Neural cell (in vitro differentiated cells): Measurements from ENCODE around the gene AFF2.

ENCODE experiments used
- EP300 ChIP-seq: fragments of 450-650 bp; conservative IDR thresholded peaks from 2 replicates; pipeline ENCODE4 v1.6.1; 2014; ENCODE audit warnings: antibody characterized with exemption, mild to moderate bottlenecking, moderate library complexity; ENCODE audit not compliant: poor library complexity, severe bottlenecking
- EZH2 ChIP-seq: fragments of 200-600, 300-800 bp; shearing (Covaris generic), sonication (generic); IDR thresholded peaks from 2 replicates; pipeline ENCODE4 v1.6.1; 2014; ENCODE audit warnings: antibody characterized with exemption, low read length, borderline replicate concordance, mild to moderate bottlenecking; ENCODE audit not compliant: insufficient read depth, poor library complexity, severe bottlenecking
- POLR2AphosphoS5 ChIP-seq: IDR thresholded peaks from 2 replicates; pipeline ENCODE4 v1.6.1; 2012
- RAD21 ChIP-seq: fragments of 450-650 bp; conservative IDR thresholded peaks from 2 replicates; pipeline ENCODE4 v1.6.1; 2014; ENCODE audit warnings: antibody characterized with exemption, mild to moderate bottlenecking, moderate library complexity
- SMC3 ChIP-seq: fragments of 450-650 bp; conservative IDR thresholded peaks from 2 replicates; pipeline ENCODE4 v1.6.1; 2014; ENCODE audit warnings: antibody characterized with exemption, mild to moderate bottlenecking, moderate library complexity; ENCODE audit not compliant: poor library complexity
- TAF1 ChIP-seq: IDR thresholded peaks from 2 replicates; pipeline ENCODE4 v1.6.1; 2012; ENCODE audit warnings: low read depth
- TF ChIP-seq, protein P1 (sequence below): fragments of 450-650 bp; IDR thresholded peaks from 2 replicates; pipeline ENCODE4 v1.5.1; 2014; ENCODE audit warnings: antibody characterized with exemption, mild to moderate bottlenecking, moderate library complexity; ENCODE audit not compliant: poor library complexity, severe bottlenecking
- TF ChIP-seq, protein P2 (sequence below): IDR thresholded peaks from 2 replicates; pipeline ENCODE4 v1.6.1; 2012; ENCODE audit warnings: borderline replicate concordance

DNA sequence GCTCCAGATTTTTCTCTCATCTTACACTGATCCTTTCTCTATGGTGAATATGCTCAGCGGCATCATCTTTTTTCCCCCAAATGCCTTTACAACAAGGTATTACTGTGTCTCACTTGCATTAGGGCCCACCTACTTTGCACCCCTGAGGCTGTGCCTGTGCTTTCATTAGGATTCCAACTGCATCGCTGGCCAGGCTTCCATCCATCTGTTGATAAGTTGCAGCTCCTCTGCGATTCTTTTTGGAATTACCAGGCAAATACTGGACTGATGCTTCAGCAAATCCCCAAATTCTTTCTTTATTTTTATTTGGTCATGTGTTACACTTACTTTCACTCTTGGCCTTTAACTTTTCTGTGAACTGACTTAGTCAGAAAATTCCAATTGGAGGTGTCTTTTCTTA lies 77.3 kb downstream of the AFF2 start:
- TF ChIP-seq POLR2AphosphoS5 (no peak), RAD21 (no peak), EZH2 (no peak), TAF1 (no peak), EP300 (no peak), SMC3 (no peak)
- TF ChIP-seq, protein P1, sequence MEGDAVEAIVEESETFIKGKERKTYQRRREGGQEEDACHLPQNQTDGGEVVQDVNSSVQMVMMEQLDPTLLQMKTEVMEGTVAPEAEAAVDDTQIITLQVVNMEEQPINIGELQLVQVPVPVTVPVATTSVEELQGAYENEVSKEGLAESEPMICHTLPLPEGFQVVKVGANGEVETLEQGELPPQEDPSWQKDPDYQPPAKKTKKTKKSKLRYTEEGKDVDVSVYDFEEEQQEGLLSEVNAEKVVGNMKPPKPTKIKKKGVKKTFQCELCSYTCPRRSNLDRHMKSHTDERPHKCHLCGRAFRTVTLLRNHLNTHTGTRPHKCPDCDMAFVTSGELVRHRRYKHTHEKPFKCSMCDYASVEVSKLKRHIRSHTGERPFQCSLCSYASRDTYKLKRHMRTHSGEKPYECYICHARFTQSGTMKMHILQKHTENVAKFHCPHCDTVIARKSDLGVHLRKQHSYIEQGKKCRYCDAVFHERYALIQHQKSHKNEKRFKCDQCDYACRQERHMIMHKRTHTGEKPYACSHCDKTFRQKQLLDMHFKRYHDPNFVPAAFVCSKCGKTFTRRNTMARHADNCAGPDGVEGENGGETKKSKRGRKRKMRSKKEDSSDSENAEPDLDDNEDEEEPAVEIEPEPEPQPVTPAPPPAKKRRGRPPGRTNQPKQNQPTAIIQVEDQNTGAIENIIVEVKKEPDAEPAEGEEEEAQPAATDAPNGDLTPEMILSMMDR, result no peak
- TF ChIP-seq, protein P2, sequence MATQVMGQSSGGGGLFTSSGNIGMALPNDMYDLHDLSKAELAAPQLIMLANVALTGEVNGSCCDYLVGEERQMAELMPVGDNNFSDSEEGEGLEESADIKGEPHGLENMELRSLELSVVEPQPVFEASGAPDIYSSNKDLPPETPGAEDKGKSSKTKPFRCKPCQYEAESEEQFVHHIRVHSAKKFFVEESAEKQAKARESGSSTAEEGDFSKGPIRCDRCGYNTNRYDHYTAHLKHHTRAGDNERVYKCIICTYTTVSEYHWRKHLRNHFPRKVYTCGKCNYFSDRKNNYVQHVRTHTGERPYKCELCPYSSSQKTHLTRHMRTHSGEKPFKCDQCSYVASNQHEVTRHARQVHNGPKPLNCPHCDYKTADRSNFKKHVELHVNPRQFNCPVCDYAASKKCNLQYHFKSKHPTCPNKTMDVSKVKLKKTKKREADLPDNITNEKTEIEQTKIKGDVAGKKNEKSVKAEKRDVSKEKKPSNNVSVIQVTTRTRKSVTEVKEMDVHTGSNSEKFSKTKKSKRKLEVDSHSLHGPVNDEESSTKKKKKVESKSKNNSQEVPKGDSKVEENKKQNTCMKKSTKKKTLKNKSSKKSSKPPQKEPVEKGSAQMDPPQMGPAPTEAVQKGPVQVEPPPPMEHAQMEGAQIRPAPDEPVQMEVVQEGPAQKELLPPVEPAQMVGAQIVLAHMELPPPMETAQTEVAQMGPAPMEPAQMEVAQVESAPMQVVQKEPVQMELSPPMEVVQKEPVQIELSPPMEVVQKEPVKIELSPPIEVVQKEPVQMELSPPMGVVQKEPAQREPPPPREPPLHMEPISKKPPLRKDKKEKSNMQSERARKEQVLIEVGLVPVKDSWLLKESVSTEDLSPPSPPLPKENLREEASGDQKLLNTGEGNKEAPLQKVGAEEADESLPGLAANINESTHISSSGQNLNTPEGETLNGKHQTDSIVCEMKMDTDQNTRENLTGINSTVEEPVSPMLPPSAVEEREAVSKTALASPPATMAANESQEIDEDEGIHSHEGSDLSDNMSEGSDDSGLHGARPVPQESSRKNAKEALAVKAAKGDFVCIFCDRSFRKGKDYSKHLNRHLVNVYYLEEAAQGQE, result no peak
